ENCODE measurements around the gene RAPGEF4.

The RAPGEF4 gene

DNA sequence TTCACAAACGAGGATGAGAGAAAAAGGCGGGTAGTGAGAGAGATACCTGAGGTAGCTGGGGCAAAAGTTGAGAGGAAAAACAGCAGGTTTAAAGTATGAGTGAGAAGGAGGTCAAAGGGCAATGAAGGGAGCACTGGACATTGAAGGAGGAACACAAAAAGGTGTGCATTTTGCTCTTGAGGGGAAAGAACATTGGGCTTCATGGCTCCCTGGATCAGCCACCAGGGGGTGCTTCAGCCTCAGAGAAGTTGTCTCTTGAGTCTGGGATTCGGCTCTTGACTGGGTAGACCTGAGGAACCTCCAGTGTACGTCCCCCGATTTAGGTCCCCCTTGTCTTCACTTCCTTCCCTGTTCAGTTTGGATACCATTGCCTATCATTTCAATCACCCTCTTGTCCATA lies 128.5 kb downstream of the RAPGEF4 start:
- no peak for DNase-seq

DNA sequence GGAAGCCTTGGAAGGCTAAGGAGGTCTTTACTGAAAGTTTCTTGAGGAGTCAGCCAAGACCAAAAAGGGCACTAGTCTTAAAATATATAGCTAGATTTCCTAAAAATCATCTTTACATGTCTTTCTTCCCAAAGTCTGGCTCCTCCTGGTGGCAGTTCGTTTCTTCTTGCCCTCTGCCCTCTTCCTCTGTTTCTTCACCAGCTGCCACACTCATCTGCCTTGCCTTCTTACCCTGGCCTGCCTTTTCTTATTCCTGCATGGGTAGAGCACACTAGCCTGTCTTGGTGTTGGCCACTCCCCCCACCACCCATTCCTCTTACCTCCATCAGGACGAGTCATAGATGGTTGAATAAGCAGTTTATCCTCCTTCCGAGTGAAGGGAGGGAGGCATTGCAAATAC lies 129.8 kb downstream of the RAPGEF4 start:
- no peak for DNase-seq

DNA sequence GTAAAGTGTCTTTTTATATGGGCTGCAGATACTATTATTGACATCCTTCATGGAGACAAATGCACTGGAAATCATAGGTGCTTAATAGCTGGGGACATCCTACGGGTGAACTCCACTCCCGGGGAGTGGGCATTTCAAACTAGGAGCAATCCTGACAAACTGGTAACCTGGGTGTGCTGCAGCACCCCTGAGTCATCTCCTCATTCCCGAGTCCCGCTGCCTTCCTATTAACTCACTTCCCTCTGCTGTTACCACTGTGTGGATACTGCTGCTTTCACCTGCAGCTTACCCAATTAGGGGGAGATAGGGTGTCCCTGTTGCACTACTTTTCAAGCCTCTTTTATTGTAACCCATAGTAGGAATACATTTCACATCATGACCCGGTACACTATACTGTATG lies 134.2 kb downstream of the RAPGEF4 start:
- no peak for DNase-seq

DNA sequence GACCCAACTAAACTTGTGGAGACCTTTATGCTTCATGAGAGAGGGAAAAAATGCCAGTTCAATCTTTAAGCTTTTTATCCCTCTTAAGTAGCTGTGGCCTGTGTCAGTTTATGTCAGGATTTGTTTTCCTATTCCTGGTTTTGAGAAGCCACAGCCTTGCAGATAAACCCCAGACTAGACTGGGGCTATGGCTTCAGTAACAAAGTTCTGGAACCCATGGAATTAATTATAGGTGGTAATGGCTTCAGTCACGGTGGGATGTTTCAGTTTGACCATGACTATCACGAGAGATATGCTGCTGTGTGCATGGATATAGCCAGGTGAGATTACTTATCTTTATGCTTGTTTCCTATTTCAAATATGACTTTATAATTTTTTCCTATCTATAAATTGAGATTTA lies 134.8 kb downstream of the RAPGEF4 start:
- DNase-seq, result no peak

DNA sequence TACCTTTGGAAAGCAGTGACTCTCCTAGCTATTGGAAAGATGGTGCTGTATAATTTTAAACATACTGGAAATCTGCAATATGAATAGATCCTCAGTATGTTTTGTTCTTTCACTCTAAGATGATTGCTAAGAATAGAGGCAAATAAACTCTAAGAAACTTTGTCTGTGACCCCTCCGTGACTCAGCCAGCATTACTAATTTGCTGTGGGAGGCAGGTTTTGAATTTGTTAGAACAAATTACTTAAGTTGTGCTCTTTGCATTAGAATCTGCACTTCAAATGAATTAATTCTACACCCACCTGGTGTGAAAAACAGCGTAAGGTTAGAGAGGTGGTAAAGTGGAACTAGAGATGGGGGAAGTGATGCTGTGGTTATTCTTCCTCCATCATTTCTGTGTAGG lies 142.2 kb downstream of the RAPGEF4 start:
- no peak for DNase-seq

DNA sequence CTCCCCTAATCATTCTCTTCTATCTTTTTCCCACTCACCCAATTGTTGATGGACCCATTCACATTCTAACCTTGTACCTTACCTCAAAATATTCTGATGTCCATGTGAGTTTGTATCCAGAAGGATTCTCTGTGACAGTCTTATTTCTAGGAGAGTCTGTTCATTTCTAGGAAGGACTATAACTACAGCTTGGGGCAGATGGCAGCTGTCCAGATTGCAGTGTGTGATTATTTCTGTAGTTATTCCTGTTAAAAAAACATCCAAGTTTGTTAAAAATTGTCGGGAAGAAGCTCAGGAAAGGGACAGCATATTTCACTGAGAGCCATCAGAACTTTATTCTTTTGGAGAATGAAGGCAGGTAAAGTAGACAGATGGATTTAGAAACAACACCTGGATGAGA lies 142.6 kb downstream of the RAPGEF4 start:
- no peak for DNase-seq

DNA sequence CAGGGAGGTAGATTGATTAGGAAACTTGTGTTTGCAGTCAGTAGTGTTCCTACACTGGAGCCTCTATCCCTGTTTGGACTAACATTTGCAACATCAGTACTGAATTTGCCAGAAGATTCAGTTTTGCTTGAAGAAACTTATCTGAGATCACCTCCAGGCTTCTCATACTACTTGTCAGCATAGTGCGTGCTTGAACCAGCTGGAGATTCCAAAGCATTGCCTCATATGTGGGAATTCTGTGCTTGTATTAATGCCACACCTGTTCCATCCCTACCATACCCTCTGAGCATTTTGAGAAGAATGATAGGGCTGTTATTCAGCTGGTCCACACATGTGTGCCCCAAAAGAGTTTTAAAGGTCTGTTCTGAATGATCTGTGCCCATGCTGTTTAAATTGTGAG lies 148.7 kb downstream of the RAPGEF4 start:
- no peak for DNase-seq

DNA sequence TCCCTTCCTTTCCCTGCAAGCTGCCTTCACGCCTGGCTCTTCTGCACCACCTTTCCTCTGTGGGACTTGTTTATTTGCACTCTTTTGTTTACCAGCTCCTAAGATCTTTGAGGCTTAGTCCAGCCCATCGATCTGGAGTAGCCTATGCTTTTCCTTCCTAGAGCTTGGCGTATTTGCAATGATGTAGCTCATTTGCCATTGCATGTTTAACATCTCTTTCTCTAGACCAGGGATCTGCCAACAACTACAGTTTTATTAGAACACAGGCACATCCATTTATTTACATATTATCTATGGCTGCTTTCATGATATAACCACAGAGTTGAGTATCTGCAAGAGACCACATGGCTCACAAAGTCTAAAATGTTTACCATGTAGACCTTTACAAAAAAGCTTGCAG lies 150.4 kb downstream of the RAPGEF4 start:
- DNase-seq, result no peak

DNA sequence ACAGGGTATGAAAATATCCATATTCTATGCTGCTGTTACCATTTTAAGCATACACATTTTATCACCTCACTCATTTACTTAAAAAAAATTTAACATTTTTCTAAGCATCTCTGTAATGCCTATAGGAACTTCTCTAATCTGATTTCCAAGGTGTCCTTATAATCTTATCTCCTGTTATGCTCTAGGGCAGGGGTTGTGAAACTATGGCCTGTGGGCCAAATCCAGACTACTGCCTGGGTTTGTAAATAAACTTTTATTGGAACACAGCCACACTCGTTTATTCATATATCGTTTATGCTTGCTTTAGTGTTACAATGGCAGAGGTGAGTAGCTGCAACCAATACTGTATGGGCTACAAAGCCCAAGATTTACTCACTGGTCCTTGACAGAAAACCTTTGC lies 151.6 kb downstream of the RAPGEF4 start:
- DNase-seq, result no peak

DNA sequence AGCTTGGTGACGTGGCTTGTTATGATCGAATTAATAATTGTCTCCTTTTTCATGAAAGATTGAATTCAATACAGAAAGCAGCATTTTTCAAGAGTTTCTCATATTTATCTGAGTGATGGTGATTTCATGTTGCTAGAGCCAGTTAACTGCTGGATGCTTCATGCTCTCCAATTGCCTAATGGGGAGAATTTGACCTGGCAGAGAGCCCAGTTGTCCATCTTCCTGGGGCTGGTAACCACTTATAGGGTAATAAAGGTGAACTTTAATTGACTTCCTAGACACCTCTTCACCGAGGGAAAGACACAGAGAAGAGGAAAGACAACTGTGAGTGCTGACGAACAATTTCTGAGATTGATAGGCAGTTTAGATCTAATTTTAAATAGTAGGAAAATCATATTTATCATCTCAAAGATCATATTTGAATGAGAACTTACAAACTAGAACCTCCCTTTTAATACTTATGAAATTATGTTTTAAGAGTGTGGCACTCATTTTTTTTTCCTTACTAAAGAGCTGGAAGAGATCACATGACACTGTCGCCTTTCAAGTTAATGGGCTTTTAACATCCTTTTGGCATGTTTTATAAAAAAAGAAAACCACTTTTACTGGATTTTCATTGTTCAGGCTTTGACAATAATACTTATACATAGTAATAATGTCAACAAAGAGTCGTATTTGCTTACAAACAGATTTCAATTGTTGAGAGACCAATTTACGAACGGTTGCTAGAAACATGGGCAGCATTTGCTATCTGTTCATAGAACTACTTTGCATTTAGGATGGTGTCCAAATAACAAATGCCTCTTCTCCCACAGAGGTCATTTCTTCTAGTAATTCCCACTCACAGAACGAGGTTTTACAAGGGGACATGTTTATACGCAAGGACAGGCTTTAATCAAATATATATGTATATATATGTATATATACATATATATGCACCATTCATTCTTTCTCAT lies 153.3 kb downstream of the RAPGEF4 start:
- DNase-seq, result no peak

DNA sequence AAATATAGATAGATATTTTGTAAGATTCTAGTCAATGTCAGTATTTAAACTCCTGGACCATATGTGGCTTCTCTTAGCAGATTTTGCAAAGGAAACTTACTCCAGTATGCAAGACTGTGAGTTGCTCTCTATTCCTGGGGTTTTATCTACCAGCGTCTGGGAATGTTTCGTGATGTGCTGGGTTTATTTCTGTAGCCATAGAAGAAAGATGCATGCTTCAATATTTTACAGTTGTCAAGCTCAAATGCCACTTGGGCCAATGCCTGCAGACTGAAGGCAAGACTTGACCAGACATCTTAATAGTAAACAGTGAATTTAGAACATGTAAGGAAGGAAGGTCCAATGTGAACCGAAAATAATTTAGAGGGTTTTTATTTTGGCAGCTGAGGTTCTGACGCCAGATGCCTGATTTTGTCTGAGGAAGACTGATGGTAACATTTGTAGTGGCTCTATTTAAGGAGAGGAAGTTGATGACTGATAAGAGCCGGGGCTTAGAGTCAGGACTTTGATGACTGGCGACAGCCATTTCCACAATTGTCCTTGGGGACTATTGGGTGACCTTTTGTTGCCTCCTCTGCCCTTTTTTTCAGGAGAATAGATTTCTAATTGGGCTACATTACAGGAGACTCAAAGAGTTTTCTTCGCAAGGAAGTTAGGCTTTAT lies 154.3 kb downstream of the RAPGEF4 start:
- no peak for DNase-seq

DNA sequence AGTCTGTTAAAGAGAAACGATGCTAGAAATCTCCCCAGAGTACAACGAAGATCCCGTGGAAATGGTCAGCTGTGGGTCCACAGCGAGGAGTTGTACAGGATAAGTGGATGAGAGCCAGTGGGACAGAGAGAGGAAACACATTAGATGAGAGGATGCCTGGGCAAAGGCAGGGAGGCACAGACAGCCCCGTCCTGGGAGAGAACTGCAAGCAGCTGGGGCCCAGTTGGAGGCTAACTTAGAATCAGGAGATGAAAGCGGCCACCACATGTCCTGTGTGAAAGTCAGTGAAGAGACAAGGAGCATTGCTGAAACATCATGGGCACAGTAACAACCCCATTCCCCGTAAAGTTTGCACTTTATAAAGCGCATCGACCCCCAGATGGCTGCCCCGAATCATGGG lies 157.5 kb downstream of the RAPGEF4 start:
- no peak for DNase-seq

DNA sequence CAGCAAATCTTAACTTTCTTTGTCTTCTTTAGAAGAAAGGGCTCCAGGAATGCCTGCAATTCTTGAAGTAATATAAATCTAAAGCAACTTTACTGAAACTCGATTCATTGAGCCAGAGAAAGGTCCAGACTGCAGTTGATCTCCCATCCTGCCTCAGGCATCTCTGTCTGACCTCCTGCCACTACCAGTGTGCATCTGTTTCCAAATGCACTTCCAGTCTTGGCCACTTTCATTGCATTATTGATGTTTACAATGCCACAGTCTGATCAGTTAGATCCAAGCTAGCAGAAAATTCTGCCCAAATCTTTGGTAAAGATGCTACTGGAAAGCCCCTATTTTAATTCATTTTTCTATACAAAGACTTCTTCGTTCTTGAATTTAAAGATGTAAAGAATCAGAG lies 158.0 kb downstream of the RAPGEF4 start:
- no peak for DNase-seq

DNA sequence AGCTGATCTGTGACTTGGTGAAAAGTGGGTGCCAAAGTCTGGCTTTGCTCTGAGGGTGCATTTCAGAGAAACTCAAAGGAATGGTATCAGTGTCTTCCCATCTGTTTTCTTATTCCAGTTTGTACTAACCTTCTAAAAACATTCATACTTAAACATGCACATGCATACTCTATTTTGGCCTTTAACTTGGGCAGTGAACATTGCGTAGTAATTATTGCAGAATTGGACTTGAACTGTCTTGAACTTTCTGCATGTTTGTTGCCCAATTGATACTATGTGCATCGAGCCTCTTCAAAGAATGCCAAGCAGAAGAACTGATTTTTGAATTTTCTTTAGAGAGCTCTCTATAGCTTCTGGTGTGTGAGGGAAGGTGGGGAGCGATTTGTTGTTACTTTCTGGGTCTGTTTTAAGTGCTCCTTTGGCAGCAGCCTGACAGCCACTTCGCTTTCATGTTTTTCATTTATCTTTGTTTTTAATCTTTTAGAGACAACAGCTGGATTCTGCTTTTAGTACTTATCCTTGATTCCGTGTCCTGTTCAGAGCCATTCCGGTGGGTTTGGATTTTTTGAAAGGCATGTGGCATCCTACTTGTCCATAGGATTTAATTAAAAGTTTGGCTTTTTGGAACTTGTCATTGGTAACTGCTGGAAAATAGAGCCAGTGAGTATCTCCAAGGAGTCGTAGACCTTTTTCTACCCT lies 159.2 kb downstream of the RAPGEF4 start:
- DNase-seq, result no peak

DNA sequence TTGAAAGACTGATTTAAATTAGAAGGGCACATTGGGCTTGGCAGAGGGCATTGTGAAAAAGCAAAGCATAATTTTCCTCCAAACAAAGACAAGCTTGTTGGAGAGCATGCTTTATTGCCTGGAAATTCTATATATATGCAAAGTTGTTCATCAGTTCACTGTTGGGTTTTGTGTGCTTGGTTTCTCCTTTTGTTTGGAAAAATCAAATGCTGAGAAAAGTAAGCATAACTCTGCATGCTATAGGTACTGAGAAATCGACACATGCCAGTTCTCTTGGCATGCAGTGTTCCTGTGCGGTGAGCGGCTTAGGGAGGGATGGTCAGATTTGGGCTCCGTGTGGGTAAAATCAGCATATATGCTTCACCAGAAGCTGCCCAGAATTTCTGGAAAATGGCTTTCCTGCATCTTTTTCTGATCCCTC lies 161.0 kb downstream of the RAPGEF4 start:
- DNase-seq, result no peak

DNA sequence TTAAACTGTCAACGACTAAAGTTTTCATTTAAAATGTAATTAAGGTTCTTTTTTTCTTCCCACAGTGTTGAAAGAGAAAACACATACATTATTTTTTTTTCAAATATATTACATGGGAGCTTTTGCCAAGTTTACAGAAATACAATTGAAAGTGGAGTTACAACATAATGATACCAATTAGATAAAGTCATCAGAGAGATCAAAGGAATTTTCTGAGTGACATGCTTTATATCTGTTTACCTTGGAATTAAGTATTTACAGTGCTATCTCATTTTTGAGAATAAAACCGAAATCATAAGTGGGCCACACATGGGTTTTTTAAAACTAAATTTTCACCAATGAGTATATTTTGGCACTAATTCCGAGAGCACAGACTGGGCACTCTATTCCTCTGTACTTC lies 165.2 kb downstream of the RAPGEF4 start:
- DNase-seq, result no peak

DNA sequence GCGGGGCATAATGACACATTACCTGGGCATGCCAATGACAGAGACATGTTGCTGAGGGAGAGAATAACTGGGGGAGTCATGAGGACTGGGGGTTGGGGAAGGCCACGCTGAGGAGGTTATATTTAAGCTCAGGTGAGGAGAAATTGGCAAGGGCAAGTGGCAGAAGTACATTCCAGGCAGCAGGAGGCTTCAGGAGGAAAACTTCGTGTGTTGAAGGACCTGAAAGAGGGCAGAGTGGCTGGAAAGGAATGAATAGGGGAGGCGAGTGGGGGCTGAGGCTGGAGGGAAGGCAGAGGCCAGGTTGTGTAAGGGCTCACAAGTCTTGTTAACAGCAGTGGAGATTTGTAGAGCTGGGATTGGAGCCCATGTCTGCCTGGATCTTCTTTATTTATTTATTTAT lies 166.3 kb downstream of the RAPGEF4 start:
- DNase-seq, result no peak

DNA sequence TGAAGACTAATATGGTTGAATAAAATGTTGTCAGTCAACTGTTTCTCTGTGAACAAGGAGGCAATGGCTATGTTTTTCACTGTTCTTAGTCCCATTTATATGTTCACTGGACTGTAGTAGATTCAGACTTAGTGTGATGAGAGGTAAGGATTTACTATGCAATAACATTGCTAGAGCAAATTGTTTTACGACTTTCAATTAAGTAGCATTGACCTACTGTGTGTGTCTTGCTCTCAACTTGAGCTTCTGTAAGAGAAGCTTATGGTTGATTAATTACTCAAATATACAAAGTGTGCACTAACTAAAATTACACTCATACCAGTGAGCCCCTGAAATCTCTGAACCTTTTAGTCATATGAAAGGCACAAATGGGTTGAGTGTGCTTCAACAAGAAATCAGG lies 168.6 kb downstream of the RAPGEF4 start:
- DNase-seq, result no peak

DNA sequence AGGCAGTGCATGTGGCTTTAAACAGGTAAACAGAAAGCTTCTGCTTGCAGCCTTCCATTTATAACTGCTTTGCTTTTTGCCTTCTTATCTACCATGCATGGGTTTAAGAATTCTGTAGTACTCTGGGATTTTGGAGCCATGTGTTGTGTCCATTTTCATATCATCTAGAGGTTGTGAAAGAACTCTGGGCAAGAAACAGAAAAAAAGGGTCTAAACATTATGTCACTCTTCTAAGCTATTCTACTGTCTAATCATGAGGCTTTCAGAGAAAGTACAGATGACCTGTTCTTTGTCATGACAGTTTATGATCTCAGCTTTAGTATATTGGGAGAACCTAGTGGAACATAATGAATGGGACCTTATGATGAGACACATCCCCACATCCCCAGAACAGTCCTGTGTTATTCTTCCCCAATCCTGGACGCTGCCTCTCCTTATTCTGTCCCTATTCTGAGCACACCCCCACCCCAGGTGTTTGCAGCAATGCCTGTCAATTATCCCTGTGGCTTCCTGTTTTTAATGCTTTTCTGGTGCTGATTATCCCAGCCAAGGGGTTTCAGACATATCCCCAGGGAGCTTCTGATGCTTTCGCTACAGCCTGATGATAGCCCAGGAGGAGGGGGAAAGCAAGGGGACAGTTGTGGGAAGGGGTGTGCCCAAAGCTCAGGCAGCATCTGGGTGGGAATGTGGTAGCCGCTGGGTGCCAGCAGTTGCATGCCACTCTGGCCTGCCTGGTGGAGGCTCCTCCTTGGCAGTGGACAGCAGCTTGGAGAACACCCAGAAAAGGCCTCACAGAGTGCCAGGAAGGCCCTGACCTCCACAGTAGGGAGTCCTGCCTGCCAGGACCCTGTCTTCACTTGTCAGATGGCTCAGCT lies 170.5 kb downstream of the RAPGEF4 start:
- DNase-seq, result no peak

DNA sequence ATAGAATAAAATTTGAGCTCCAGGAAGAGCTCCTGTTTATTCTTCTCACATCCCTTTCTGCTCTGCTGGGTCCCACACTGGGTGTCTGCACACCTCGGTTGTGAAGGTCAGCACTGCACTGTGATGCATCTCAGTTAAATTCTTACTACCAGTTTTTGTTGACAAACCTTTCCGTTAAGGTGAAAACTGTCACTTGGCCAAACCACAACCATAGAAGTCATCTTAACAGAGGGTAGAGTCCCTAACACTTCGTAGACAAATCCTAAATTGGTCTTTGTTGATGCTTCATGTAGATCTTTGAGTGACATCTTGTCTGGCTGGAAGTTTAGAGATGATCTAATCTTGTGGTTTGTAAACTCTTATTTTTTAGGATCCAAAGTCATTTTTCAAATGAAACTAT lies 172.6 kb downstream of the RAPGEF4 start:
- no peak for DNase-seq

DNA sequence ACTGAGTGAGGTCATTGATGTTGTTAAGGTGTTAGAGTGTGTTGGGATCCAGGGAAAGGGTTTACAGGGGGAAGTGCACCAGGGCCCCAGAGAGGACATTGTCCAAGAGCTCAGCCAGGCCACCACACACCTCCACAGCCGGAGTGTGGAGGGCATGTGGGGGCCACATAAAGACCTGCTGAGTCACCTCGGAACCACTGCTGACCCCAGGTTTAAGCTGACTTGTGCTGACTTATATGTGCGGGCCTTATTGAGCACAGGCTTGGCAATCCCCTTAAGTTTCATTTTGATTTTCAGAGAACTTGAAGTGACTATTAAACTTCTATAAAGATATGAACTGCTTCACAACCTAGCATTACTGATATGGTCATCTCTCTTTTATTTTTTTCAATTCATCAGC lies 173.8 kb downstream of the RAPGEF4 start:
- DNase-seq, result no peak

DNA sequence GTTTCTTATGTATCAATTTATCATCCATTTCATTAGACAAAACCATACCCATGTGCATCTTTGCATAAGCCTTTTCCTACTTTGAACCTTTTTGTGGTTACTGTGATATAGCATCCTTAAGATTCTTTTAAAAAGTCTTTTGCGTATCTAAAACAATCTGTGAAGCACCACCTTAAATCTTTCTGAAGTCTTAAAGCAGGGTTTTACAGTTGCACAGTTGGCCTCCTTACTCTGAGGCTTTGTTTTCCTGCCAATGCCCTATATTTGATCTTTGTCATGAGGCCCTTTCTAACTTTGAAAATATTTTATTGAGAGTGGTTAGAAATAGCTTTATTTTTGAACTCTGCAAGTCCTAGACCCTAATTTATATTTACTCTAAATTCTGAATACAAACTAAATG lies 176.6 kb downstream of the RAPGEF4 start:
- no peak for DNase-seq
